GM18520 (cell line): ENCODE results near the gene SMAP1.

ENCODE experiments used
- ATAC-seq: cut with Tn5 transposase; IDR thresholded peaks from one replicate; pipeline ENCODE4 v1.9.1; 2021; ENCODE audit not compliant: unreplicated experiment

SMAP1 gene

GRCh38 chr6:70667711-70668498 lies at the start of gene SMAP1:
SMAP1 (plus strand) TSS chr6:70667883; CDS start chr6:70668024, 141 bp downstream.
- ATAC-seq: peak; percentile 92

GRCh38 chr6:70620746-70621145 lies 46.9 kb upstream of the SMAP1 start:
- no peak for ATAC-seq

GRCh38 chr6:70622461-70622860 lies 45.2 kb upstream of the SMAP1 start:
- ATAC-seq: no peak

GRCh38 chr6:70625436-70625835 lies 42.2 kb upstream of the SMAP1 start:
- no peak for ATAC-seq

- no peak for ATAC-seq
Measured at GRCh38 chr6:70627500-70628254, 40.0 kb upstream of the SMAP1 start.

GRCh38 chr6:70629929-70630328 lies 37.8 kb upstream of the SMAP1 start:
- no peak for ATAC-seq

- no peak for ATAC-seq
Measured at GRCh38 chr6:70633870-70634269, 33.8 kb upstream of the SMAP1 start.

GRCh38 chr6:70636596-70636995 lies 31.1 kb upstream of the SMAP1 start:
- ATAC-seq: no peak

GRCh38 chr6:70638468-70638867 lies 29.2 kb upstream of the SMAP1 start:
- ATAC-seq: no peak

GRCh38 chr6:70651326-70651905 lies 16.3 kb upstream of the SMAP1 start:
- ATAC-seq: no peak

- ATAC-seq: no peak
Measured at GRCh38 chr6:70652216-70652615, 15.5 kb upstream of the SMAP1 start.

GRCh38 chr6:70657706-70658105 lies 10.0 kb upstream of the SMAP1 start:
- no peak for ATAC-seq

- ATAC-seq: no peak
Measured at GRCh38 chr6:70663881-70664466, 3.7 kb upstream of the SMAP1 start.

GRCh38 chr6:70666706-70667105 lies 977 bp upstream of the SMAP1 start:
- no peak for ATAC-seq

GRCh38 chr6:70667256-70667710 lies 400 bp upstream of the SMAP1 start:
- ATAC-seq: no peak

- peak; percentile 34 for ATAC-seq
Measured at GRCh38 chr6:70668499-70668812, 773 bp downstream of the SMAP1 start.

GRCh38 chr6:70669133-70669532 lies 1.4 kb downstream of the SMAP1 start:
- no peak for ATAC-seq

- no peak for ATAC-seq
Measured at GRCh38 chr6:70672549-70672948, 4.9 kb downstream of the SMAP1 start.

- no peak for ATAC-seq
Measured at GRCh38 chr6:70673054-70673453, 5.4 kb downstream of the SMAP1 start.

GRCh38 chr6:70673601-70674000 lies 5.9 kb downstream of the SMAP1 start:
- no peak for ATAC-seq

- no peak for ATAC-seq
Measured at GRCh38 chr6:70675822-70676221, 8.1 kb downstream of the SMAP1 start.

GRCh38 chr6:70676821-70677220 lies 9.1 kb downstream of the SMAP1 start:
- ATAC-seq: no peak
